Activated CD8-positive, alpha-beta memory T cell treated with anti-CD3 and anti-CD28 coated beads, Interleukin-2, amount 50 U/mL, for 24 hours (primary cell): ENCODE data around the gene HTRA1.

ENCODE experiments used
- DNase-seq: peaks from one replicate; pipeline ENCODE4 v3.0.0-alpha.2; 2020; ENCODE audit errors: extremely low read depth

The HTRA1 gene

DNA sequence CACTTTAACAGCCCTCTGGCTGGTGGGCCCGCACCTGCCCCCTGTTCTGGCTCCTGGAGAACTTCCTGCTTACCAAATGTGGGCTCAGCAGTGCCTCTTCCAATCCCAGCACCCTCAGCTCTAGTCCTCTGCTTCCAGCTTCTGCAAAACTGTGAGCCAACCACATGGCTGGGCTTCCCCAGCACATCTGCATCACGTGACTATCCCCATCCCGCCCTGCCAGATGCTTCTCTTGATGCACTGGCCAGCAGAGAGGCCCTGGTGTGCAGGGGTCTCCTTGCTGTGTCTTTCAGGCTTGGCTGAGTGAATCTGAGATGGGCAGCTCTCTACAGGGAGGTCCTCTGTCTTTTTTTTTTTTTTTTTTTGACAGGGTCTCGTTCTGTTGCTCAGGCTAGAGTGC lies 55.4 kb downstream of the HTRA1 start:
- no peak for DNase-seq

DNA sequence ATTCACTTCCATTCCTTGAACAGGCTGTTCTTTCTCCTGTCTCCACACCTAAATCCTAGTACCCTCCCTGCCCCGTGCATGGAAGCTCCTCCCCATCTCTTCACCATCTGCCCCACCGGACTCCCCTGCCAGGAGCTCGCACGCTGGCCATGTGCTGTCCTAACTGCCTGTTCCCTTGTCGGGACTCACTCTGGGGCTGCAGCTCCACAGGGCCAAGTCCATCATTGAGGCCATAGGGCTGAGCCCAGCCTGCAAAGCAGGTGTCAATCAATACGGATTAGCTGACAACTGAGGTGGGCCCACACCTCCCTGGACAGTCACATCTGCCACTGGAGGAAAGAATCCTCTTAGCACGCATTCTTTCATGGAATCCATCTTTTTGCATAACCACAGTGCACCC lies 57.8 kb downstream of the HTRA1 start:
- no peak for DNase-seq

DNA sequence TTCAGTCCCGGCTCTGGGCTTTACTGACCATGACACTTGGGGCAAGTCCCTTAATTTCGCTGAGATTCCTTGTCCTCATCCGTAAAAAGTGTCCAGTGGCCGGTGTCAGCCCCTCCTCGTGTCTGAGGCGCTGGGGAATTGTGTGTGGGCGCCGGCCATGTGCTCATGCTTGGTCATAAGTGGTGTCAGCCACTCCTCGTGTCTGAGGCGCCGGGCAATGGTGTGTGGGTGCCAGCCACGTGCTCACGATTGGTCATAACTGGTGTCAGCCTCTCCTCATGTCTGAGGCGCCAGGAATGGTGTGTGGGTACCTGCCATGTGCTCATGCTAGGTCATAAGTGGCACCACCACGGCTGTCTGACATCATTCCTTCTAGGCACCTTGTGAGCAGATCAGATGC lies 58.5 kb downstream of the HTRA1 start:
- DNase-seq, result no peak

DNA sequence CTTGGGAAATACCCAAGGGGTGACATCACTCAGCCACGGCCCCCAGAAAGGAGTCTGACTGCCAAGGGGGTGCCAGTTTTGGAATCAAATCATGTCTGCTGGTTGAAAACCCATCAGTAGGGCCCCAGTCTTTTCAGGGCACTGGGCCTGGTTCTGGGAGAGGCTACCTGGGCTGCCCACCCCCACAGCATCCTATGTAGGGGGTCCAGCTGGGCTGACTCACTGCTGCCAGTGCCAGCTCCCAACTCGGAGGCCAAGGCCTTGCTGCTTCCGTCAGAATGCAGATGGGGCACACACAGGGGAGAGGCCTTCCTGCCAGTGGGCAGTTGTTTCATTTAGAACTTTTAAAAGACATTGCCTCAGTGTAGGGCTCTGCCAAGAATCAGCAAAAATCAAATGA lies 59.7 kb downstream of the HTRA1 start:
- no peak for DNase-seq

DNA sequence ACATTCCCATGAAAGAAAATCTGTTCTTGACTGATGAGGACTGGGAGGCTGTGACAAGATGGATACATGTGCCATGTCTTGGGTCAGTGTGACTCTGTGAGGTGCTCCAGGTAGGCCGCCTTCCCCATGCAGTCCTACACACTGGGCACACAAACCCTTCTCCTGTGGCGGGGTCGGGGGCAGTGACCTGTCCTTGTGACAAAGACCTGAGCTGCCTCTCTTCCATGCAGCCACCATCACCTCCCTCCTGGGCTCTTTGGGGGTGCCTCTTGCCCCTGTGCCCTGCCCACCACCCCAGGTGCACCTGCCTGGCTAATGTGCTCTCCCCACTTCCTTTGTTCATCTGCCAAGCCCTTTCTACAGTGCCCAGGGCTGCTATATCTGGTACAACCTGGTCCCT lies 63.5 kb downstream of the HTRA1 start:
- no peak for DNase-seq

DNA sequence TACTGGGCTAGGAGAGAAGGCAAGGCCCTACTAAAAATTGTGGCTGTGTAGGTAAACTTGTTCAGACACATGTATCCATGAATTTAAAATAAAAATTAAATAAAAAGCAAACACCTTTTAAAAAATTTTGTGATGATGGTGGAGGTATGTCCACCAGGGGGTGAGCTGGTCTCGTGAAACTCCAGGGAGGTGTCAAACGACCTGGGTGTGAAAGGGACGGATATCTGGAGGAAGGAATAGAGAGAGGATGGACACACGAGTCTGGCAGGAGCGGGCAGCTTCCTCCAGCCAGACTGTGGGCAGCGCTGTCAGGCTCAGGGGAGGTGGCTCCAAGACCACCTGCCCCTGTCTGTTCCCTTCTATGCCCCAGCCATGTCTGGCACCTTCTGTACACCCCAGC lies 64.4 kb downstream of the HTRA1 start:
- DNase-seq, result no peak

DNA sequence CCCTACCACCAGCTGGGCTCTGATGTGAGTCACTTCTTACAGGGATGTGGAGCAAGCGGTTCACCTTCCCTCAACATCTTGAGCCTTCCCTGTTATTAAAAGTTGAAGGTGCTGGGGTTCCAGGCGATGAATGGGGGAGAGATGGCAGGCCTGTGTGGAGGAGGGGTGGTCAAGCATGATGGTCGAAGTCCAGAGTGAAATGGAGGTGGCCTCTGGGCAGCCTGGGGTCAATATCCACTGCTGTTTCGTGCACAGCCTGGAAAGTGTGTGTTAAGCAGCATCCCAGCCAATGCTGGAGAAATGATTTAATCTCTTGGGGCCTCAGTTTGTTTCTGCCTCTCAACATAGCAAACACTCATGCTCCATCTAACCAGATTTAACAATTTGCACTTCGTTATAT lies 65.5 kb downstream of the HTRA1 start:
- DNase-seq, result no peak

DNA sequence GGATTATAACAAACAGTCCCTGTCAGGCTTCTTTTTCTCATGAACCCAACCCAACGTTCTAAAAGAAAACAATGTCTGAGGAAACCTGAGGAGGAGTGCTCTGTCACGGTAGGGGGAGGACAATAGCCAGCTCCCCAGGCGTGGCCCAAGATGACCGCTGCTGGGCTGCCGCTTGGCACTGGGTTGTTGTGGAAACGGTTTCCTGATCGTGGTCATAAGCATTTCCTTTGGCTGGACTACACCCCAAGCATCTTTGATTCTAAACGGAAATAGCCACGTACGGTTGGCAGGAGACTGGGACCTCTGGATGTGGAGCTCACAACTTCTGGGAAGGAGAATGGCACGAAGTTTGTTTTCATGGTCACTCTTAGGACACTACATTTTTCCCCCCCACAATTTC lies 68.8 kb downstream of the HTRA1 start:
- DNase-seq, result no peak

DNA sequence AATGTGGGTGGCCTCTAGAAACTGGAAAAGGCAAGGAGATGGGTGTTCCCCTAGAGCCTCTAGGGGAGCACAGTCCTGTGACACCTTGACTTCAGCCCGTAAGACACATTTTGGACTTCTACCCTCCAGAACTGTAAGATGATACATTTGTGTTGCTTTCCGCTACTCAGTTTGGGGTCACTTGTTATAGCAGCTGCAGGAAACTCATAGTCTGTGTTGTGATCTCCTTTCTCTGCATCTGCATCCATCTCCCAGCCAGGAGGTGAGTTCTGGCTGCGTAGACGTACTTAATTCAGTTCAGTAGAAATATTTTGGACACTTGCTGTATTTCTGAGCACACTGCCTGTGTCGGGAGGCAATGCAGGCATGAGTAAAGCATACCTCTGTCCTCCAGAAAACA lies 69.9 kb downstream of the HTRA1 start:
- no peak for DNase-seq

DNA sequence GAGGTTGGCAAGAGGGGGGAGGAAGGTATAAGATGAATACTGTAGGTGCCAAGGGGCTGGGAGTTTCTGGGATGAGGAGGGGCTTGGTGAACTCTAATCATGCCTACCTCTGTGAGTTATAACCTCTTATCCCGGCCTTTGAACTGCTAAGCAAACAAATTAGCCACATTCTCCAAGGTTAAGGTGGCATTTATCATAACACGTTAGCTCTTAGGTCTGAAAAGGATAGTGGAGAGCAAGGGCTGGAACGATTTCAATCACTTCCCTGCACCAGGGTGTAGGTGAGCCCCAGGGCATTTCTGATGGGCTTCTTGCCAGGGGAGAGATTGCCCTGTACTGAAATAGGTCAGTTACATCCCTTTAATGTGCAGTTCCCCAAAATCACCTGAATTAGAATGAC lies 70.6 kb downstream of the HTRA1 start:
- no peak for DNase-seq

DNA sequence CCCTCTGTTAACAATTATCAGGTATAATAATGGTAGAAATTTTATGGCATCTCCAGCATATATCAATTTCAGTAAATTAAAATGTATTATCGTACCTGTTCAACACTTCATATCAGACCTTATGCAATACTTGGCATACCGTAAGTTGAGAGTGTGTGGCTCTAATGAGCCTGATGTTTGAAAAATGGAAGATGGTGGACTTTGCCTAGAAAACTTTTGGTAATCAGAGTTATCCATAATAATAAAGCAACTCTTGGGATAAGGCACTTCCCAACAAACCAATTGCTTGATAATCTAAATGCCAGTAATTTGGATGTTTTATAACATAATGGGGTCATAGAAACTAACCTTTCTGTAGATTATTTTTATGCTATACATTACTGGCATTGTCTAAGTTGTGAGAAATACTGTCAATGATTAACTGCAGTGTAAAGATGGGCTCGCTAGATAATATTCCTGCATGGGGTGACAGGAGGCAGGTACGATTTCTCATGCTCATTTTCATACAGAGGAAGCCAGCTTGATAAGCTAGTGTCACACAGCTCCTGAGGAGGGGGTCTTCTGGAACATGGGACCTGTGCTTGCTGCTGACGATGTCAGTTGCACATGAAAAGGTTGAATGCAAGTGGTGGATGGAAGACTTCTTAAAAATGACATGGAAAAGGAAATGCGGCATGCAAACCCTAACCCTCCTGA lies 71.4 kb downstream of the HTRA1 start:
- no peak for DNase-seq

DNA sequence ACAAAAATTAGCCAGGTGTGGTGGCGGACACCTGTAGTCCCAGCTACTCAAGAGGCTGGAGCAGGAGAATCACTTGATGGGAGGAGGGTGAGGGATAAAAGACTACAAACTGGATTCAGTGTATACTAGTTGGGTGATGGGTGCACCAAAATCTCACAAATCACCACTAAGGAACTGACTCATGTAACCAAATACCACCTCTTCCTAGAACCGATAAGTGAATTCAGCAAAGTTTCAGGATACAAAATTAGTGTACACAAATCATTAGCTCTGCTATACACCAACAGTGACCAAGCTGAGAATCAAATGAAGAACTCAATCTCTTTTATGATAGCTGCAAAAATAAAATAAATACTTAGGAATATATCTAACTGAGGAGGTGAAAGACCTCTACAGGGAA lies 76.2 kb downstream of the HTRA1 start:
- no peak for DNase-seq

DNA sequence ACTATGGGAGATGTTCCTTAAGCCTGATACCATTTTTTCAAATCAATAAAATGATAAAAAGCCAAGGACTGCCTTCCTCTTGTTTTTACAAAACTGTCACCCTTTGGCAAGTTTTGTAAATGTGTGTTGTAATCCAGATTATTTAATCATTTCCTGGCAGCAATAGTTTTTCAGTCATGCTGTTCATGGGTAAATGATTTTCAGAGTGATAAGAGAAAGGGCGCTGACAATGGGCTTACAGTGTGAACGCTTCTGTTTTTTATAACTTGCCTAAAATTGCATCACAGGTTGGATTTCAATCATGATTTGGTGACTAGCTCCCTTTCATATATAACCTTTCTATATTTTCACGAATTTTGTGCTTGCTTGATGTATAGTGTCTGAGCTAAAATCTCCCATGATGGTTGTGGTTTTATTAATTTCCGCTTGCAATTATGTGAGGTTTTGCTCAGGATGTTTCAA lies 80.2 kb downstream of the HTRA1 start:
- no peak for DNase-seq

DNA sequence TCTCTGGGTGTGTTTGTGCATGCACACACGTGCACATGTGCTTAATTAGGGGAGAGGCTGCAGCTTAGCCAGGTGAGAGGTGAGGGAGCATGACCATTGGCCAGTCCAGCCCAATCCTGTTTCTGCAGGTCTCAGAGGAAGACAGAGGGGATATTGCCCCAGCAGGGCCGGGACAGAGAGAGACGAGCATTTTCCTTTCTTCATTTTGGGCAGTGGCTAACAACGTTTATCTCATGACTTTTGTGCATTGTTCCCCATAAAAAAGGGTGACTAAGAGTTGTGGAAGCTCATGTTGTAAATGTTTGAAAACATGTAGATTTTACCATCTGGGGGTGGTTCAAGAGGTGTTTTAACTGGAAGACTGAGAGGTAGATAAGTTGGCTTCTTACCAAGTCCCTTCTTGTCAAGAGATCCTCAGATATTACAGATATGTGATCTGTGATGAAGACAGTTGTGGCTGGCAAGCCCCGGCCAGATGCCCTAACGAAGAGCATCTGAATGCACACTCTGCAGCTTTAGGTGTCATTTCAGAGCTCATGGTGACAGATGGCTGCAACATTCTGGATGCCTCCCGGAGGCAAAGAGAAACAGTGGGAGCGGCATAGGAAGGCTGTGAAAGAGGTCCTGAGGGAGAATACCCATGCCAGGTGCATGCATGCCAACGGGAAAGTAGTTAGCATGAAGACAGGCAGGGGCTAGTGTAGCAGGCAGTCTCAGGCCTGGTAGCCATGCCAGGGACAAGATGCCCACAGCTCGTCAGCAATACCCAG lies 82.5 kb downstream of the HTRA1 start:
- DNase-seq, result no peak

DNA sequence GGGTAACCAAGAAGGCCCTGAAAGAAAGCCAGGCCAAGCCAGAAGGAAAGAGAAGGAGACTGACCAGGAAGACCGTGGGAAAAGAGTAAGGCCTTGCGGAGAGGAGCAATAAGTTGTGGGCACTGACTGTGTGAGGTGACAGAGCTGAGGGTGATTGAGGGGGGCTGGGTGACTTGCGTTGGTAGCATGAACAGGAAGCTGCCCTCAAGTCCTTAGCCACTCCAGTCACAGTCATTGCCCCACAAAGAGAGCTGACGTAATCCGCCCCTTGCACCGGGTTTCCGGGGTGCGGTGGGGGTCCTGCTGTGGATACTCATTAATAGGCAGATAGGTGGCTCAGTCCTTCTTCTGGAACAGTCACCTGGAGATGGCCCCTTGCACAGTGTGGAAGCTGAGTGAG lies 83.1 kb downstream of the HTRA1 start:
- DNase-seq, result no peak

DNA sequence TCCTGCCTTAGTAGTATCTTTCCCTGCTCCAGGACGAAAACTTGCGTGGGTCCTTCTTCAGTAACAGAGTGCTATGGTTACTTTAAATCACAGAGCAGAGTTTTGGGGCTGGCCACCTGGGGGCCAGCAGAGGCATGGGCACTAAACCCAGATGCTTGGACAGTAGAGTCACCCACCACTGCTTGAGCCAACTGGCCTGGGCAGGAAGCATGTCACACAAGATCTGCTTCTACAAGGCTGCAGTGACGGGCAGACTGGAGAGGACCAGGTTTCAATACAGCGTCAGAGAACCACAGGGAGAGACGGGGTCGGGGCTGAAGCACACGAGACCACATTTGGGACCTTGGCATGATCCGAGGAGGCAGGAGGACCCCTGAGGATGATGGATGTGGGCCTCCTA lies 84.9 kb downstream of the HTRA1 start:
- no peak for DNase-seq

DNA sequence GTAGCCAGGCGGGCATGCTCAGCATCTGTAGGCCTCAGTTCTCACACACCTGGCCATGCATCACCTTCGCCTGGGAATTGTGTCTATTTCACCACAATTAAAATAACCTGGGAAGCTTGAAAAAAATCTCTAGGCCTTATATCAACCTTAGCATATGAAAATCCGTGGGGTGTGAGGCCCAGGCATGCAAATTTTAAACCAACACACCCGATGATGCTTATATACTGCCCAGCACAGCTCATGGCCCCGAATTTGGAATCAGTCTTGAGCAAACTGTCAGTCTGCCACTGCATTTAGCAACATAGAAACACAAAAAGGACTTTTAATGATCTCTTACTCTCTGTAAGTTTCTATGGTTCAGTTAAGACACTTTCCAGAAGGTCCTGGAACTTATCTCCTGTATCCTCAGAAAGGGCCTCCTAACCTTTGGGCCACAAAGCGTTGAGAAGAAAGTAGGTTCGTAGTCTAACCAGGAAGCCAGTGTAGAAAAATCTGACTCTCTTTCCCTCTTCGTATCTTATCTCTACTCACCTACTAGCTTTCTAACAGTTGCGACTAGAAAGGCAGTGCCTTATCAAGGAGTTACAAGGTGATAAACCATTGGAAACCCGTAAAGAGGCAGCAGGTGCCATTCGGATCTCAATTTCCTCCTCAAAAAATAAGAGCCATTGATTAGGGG lies 87.2 kb downstream of the HTRA1 start:
- DNase-seq, result no peak

DNA sequence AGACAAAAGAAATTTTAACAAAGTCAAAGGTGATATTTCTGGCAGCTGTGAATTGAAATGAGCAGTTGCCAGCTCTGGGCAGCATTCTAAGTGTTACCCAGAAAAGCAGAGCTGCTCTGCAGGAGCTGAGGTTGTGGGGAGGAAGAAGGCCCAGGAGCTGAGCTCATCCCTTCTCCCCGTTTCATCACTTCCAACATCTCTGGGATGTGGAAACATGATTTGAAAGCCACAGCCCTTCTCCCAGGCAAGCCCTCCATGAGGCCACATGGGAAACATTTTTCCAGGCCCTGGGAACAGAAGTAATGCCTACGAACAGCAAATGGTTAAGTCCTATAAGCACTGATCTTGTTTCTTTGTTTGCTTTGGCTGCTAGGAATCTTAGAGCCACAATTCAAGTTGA lies 88.3 kb downstream of the HTRA1 start:
- DNase-seq, result no peak

DNA sequence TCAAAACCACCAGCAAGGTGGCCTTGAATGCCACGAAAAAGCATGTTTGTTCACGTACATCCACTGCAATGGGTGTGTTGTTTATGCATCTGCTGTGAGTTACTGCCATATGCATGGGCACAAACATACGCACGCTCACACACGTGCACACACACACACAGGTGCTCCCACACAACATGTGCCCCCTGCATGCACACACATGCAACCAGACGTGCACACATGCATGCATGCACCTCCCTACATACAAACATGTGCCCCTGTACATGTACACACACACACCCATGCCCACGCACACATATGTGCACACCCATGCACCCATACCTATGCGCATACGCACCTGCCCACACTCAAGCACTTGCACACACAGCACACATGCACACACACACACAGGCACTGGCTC lies 89.1 kb downstream of the HTRA1 start:
- DNase-seq, result no peak

DNA sequence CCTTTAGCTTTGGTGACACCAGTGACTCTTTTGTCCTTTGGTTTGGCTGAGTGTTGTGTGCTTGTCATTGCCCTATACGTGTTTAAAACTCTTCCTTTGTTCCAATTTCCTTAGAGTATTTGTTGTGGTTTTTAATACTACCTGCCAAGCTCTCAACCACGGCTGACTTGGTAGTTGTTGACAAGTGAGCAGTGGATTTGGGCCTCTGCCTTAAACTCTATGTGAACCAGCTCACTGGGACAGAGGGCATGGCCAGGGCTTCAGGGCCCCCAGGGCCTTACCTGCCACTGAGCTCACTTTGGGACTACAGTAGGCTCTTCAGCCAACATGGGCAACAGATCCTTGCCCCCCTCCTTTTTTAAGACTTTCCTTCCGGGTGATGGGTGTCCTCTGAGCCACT lies 89.6 kb downstream of the HTRA1 start:
- DNase-seq, result no peak

DNA sequence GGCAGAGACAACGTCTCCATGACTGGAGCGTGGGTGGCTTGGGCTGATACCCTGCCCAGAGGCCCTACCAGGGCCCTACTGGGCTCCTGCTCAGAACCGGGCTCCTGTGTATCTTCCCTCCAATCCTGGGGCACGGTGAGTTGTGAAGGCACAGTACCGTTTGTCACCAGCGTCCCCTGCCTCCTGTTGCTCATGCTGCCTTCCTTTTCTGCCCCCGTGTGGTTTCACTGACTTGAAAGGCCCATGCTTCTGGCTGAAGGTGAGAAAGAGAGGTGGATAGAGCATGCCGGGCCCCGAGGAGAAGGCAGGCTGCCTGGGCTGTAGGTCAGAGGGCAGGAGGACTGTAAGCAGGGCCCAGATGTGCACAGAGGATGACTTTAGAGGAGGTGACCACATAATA lies 90.1 kb downstream of the HTRA1 start:
- DNase-seq, result no peak

DNA sequence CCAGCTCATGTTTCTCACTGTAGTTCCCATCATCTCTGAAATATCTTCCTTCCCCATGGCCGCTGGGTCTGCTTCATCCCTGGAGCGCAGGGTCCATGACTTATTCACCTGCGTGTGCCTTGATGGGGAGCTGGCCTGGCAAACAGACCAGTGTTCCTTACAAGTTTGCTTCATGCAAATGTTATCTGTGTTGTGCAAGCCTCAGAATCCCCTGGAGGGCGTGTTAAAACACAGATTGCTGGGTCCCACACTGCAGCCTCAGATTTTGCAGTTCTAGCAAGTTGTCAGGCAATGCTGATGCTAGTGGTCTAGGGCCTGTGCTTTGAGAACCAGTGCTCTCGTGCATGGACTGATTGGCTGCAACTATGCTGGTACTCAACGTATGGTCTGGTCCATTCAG lies 92.0 kb downstream of the HTRA1 start:
- no peak for DNase-seq
